HUES64 (cell line): Measurements from ENCODE around the gene IFI27.

Experiments used
- H3K27ac ChIP-seq: 2 replicates; pipeline ENCODE4 v1.7.0; 2013; ENCODE audit warnings: low read depth, low read length, inconsistent platforms
- H3K27me3 ChIP-seq: 2 replicates; pipeline ENCODE4 v1.6.1; 2013; ENCODE audit warnings: mild to moderate bottlenecking, low read length; ENCODE audit not compliant: insufficient read depth
- H3K36me3 ChIP-seq: 2 replicates; pipeline ENCODE4 v1.6.1; 2013; ENCODE audit warnings: mild to moderate bottlenecking, low read length; ENCODE audit not compliant: insufficient read depth
- H3K4me1 ChIP-seq: 2 replicates; pipeline ENCODE4 v1.6.1; 2013; ENCODE audit warnings: mild to moderate bottlenecking, low read length, moderate library complexity; ENCODE audit not compliant: insufficient read depth
- H3K4me3 ChIP-seq: 2 replicates; pipeline ENCODE4 v1.5.1; 2013; ENCODE audit warnings: mild to moderate bottlenecking, low read length, moderate library complexity
- H3K9ac ChIP-seq: 2 replicates; pipeline ENCODE4 v1.6.1; 2013; ENCODE audit warnings: mild to moderate bottlenecking, low read depth, low read length
- H3K9me3 ChIP-seq: 2 replicates; pipeline ENCODE4 v1.6.1; 2013; ENCODE audit warnings: low read depth, low read length; ENCODE audit not compliant: insufficient read depth
- WGBS: fragments of 150-250, 120-280 bp; methylation state at CpG from one replicate; pipeline ENCODE4 v1.1.7; 2013; ENCODE audit warnings: missing lambda C conversion rate; 5-methylcytosine and 5-hydroxymethylcytosine counted together

IFI27 gene

DNA sequence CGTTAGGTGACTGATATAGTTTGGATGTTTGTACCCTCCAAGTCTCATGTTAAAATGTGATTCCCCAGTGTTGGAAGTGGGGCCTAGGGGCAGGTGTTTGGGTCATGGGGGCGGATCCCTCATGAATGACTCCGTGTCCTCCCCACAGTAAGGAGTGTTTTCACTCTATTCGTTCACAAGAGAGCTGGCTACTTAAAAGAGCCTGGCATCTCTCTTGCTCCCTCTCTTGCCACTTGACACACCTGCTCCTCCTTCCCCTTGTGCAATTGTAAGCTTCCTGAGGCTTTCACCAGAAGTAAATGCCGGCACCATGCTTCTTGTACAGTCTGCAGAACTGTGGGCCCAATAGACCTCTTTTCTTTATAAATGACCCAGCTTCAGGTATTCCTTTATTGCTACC is 16.3 kb downstream of the IFI27 start:
- no peaks in the 10 kb centered on the region for H3K9me3 ChIP-seq
- no peaks in the 10 kb centered on the region for H3K27me3 ChIP-seq
- no peak overlapping the region for H3K9ac ChIP-seq
- 89% methylated on average over 5 of the region's 5 CpGs for WGBS
- peaks cover 3% of the 10 kb centered on the region; the same call in 1 of the 2 replicates for H3K4me1 ChIP-seq
- H3K36me3 ChIP-seq: no peaks in the 10 kb centered on the region
- H3K27ac ChIP-seq: no peak overlapping the region
- H3K4me3 ChIP-seq: no peak overlapping the region

DNA sequence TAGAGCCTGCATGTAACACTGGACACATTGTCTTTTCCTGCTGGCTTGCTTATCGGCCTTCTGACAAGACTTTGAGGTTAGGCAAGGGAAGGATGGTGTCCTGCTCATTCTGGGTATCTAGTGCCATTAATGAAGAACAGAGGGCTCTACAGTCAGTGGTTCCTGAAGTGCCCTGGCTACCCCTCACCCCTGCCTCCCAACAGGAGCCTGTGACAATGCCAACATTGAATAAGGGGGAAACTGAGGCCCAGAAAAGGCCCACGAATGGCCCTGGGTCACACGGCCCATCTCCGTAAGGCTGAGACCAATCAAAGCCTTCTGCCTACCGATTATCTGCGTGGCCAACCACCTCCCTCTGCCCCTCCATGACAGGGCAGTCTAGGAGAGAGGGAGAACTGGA is 16.8 kb downstream of the IFI27 start:
- H3K27ac ChIP-seq: no peak overlapping the region
- peaks cover 3% of the 10 kb centered on the region; the same call in 1 of the 2 replicates for H3K4me1 ChIP-seq
- H3K9me3 ChIP-seq: no peaks in the 10 kb centered on the region
- H3K36me3 ChIP-seq: no peaks in the 10 kb centered on the region
- no peak overlapping the region for H3K9ac ChIP-seq
- 96% methylated on average over 6 of the region's 6 CpGs for WGBS
- no peaks in the 10 kb centered on the region for H3K27me3 ChIP-seq
- H3K4me3 ChIP-seq: no peak overlapping the region

DNA sequence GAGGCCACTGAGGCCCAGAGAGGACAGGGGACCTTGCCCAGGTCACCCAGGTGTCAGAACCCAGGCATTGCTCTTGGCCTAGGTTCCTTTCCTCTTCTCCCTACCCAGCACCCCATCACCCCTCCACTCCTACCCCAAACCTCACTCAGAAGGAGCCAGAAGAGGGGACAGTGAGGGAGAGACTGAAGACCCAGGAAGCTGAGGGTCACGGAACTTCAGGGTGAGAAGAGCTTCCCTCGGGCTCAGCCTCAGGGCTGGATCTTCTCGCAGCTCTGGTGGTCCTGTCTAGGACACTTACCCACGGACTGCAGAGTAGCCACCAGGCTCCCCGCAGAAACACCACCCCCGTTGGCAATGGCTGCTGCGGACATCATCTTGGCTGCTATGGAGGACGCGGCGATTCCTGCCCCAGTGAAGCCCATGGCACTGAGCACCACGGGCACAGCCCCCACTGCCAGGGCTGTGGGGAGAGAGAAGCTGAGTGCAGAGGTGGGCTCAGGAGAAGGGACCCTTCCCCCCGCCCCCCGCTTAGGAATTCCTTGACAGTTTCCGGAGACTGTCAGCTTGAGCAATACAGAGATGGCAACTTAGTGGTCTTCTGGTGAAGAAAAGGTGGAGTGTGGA is 17.8 kb downstream of the IFI27 start:
- no peaks in the 10 kb centered on the region for H3K9me3 ChIP-seq
- 85% methylated on average over 14 of the region's 14 CpGs for WGBS
- no peak overlapping the region for H3K27ac ChIP-seq
- H3K36me3 ChIP-seq: no peaks in the 10 kb centered on the region
- H3K27me3 ChIP-seq: no peaks in the 10 kb centered on the region
- peak overlapping the region; percentile 66 for H3K4me3 ChIP-seq
- peaks cover 3% of the 10 kb centered on the region; the same call in 1 of the 2 replicates for H3K4me1 ChIP-seq
- no peak overlapping the region for H3K9ac ChIP-seq

DNA sequence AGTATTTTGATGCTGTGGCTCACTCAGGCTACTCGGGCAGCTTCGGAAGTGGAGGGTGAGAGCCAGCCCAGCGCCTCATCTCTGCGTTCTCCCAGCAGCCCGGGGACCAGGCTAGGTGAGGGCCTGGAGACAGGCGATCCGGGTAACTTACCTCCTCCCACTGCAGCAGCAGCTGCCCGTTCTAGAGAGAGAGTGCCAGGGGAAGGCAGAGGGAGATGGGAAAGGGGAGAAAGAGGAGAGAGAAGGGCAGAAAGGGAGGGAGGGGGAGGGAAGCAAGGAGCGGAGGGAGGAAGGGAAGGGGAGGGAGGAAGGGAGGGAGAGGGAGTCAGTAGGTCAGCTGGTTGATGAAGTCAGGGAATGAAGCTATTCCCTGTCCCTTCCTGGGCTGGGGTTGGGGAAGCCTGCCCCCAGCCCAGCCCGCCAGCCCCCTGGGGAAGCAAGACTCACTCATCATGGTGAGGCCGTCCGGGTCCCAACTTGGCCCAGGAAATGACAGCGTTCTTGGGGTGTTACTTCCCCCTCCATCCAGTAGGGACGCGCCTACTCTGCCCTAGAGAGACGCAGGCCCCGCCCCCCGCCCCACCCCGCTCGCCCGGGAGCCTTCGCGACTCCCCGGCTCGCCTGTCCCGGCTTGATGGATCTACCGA is 18.7 kb downstream of the IFI27 start, which contains the start of gene IFI27L2:
Gene IFI27L2, minus strand, starts transcription at position 494 of the 647 bp plus-strand sequence. Its CDS starts 40 bp downstream, at position 454.
- Histone ChIP-seq H3K9ac (peak within 1 kb of the TSS; percentile 11; the same call in 1 of the 2 replicates), H3K27ac (no peak within 1 kb of the TSS; the same call in 1 of the 2 replicates), H3K9me3 (no peaks in the 10 kb centered on the region), H3K27me3 (no peaks in the 10 kb centered on the region), H3K4me1 (peaks cover 3% of the 10 kb centered on the region; the same call in 1 of the 2 replicates), H3K4me3 (peak within 1 kb of the TSS; percentile 66), H3K36me3 (no peaks in the 10 kb centered on the region)
- 2% methylated on average over 27 of the region's 27 CpGs for WGBS

DNA sequence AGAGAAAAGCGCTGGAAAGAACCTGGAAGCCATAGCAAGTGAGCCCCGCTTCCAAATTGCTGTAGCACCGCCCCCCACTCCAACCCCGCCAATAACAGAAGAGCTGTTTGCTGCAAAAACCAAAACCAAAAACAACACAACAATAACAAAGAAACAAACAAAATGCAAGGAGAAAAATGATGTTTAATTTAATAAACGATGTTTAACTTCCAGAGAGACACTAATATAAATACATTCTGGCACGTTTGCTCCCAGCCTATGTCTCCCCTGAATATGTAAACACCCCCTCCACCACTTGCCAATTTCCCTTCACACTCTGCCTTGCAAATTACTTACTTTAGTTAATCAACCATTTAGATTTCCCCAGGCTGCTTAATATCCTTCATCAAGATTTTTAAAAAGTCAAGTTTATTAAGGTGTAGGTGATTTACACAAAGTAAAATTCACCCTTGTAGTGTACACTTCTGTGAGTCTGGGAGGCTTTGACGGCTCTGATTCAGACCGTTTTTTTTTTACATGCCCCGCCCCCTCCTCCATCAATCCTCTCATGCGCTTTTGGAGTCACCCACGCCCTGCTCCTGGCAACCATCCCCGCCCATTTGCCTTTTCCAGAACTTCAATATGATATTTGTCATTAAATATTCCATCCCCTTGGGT is 19.4 kb downstream of the IFI27 start:
- H3K9me3 ChIP-seq: no peaks in the 10 kb centered on the region
- peaks cover 3% of the 10 kb centered on the region; the same call in 1 of the 2 replicates for H3K4me1 ChIP-seq
- no peaks in the 10 kb centered on the region for H3K36me3 ChIP-seq
- peak overlapping the region; percentile 66 for H3K4me3 ChIP-seq
- no peak overlapping the region for H3K9ac ChIP-seq
- H3K27me3 ChIP-seq: no peaks in the 10 kb centered on the region
- H3K27ac ChIP-seq: no peak overlapping the region
- under 1% methylated on average over 12 of the region's 12 CpGs for WGBS

DNA sequence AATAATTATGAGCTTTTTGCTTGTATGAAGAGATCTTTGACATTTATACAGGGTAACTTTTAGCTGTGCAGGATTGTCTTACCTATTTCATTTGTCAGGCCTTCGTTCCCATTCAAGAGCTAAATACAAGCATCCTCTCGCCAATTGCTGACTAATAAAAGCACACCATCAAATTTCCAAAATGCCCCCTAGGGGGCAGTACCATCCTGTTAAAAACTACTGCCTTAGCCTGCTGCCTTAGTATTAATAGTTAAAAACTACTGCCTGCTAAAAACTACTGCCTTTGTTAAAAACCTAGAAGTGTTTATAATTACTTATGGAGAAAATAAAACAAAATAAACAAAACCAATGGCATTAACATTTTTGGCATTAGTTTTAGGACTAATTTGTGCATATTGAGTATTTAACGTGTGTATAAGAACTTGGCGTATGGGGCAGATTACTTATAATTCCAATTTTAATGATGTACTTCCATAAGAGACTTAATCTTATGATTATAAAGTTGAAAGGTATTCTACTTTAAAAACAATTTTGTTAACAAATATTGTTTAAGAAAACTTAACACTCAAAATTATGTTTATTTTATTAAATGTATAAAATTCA is 21.9 kb downstream of the IFI27 start:
- Histone ChIP-seq H3K27ac (no peak overlapping the region), H3K9me3 (peaks cover 11% of the 10 kb centered on the region; the same call in 1 of the 2 replicates), H3K9ac (no peak overlapping the region), H3K4me1 (peaks cover 3% of the 10 kb centered on the region; the same call in 1 of the 2 replicates), H3K4me3 (no peak overlapping the region), H3K27me3 (no peaks in the 10 kb centered on the region), H3K36me3 (no peaks in the 10 kb centered on the region)
- 19% methylated on average over 2 of the region's 4 CpGs for WGBS

DNA sequence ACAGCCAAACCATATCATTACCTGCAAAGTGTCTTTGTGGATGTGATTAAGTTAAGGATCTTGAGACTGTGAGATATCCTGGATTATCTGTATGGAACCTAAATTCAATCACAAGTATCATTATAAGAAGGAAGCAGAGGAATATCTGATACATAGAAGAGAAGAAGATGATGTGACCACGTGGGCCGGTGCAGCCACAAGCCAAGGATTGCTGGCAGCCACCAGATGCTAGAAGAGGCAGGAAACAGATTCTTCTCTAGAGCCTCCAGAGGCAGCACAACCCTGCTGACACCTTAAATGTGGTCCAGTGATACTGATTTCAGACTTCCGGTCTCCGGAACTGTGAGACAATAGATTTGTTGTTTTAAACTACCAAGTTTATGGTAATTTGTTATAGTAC is 24.9 kb downstream of the IFI27 start:
- peaks cover 11% of the 10 kb centered on the region; the same call in 1 of the 2 replicates for H3K9me3 ChIP-seq
- WGBS: 77% methylated on average over 4 of the region's 4 CpGs
- H3K4me1 ChIP-seq: peaks cover 14% of the 10 kb centered on the region
- H3K27me3 ChIP-seq: no peaks in the 10 kb centered on the region
- H3K4me3 ChIP-seq: no peak overlapping the region
- H3K9ac ChIP-seq: no peak overlapping the region
- no peaks in the 10 kb centered on the region for H3K36me3 ChIP-seq
- H3K27ac ChIP-seq: no peak overlapping the region

DNA sequence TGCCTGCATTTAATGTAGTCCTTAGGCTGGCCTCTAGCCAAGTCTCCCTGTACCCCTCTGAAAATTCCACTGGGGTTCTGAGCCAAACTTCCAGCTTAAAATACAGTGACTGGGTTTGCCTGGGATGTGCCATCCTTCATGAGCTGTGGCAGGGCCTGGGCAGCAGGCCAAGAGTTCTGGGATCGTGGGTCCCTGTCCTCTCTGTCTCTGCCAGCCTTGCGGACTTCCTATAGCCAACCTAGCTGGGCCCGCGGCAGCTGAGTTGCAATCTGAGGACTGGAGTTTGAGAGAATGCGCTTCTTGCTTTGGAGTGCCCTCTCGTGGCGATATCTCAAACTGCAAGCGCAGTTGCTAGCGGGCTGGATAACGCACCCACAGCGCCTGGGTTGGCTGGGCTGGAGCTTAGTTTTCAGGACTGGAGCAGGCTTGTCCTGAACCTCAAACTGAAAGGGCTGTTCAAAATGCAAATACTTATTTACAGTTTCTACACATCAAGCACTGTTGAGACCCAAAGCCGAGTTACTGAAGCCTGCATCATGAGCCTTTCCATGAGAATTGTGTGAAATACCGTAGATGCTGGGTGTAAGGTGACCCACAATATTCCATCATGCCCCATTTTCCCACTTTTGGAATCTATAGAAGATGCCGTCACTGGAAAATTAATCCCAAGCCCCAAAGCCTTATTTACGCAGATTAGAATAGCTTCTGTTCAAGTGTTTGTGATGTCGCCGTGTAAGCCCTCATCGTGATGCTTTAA is 26.2 kb downstream of the IFI27 start:
- Histone ChIP-seq H3K27ac (no peak overlapping the region), H3K36me3 (no peaks in the 10 kb centered on the region), H3K4me1 (peaks cover 14% of the 10 kb centered on the region), H3K9me3 (peaks cover 11% of the 10 kb centered on the region; the same call in 1 of the 2 replicates), H3K27me3 (no peaks in the 10 kb centered on the region), H3K4me3 (no peak overlapping the region), H3K9ac (no peak overlapping the region)
- 39% methylated on average over 18 of the region's 18 CpGs for WGBS

DNA sequence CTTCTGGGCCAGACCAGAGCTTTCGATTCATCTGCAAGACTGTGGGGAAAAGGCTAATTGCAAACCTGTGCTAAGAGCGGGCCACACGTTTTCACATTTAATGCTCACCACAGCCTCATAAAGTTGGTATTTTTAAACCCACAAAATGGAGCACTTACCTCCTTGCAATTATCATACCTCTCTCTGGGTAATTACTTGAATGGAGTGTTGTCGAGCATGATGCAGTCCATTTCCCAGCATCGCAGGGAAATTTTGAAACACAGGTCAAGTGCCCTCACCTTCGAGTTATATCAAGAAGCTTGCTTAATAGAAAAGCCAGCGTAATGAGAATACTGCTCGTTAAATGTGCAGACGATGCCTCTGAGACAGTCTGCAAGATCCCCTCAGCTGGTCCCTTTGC is 27.7 kb downstream of the IFI27 start:
- WGBS: 90% methylated on average over 9 of the region's 9 CpGs
- Histone ChIP-seq H3K4me3 (no peak overlapping the region), H3K36me3 (no peaks in the 10 kb centered on the region), H3K9ac (no peak overlapping the region), H3K9me3 (peaks cover 11% of the 10 kb centered on the region; the same call in 1 of the 2 replicates), H3K27me3 (no peaks in the 10 kb centered on the region), H3K4me1 (peaks cover 14% of the 10 kb centered on the region), H3K27ac (no peak overlapping the region)

DNA sequence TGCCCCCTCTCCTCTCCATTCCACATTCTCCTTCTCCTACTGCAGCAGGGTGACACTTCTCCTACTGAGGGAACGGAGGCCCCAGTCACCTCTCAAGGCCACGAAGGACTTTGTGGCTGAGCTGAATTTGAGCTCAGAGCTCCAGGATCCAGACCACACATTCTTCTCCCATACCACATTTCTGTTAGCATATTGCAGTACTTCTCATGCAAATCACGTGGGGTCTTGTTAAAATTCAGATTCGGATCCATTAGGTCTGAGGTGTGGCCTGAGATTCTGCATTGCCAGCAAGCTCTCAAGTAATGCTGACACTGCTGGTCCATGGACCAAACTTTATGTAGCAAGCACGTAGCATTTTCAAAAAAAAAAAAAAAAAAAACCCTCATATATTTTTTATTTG is 28.5 kb downstream of the IFI27 start:
- WGBS: 52% methylated on average over 5 of the region's 5 CpGs
- Histone ChIP-seq H3K27ac (no peak overlapping the region), H3K4me1 (peaks cover 14% of the 10 kb centered on the region), H3K36me3 (no peaks in the 10 kb centered on the region), H3K4me3 (no peak overlapping the region), H3K9me3 (peaks cover 11% of the 10 kb centered on the region; the same call in 1 of the 2 replicates), H3K27me3 (no peaks in the 10 kb centered on the region), H3K9ac (no peak overlapping the region)
